Natural killer cell (primary cell): ENCODE results near the gene KDM4B. TPM values are rescaled to one million over a fixed set of nuclear protein-coding genes. Genes with fewer than 3 reads are reported as not detected.

Experiments used
- ATAC-seq, 3 donors: fragments of 150-1000 bp in 2 of 3; fragments of 200-7000 bp in 1 of 3; cut with Tn5 transposase; 1 replicate in 1 of 3; 2 replicates in 2 of 3; pipeline ENCODE4 v1.10.0; 2021; ENCODE audit warnings: mild to moderate bottlenecking in 2 of 3, moderate library complexity in 2 of 3
- DNase-seq, 2 donors: peaks; one replicate each; pipeline versions ENCODE4 v3.0.0 to v3.0.0-alpha.2; 2013 to 2021; ENCODE audit warnings: mixed read lengths in 1 of 2
- H3K27ac ChIP-seq: one replicate; pipeline ENCODE4 v1.5.1; 2013; ENCODE audit warnings: mild to moderate bottlenecking, low read length
- H3K27me3 ChIP-seq: one replicate; pipeline ENCODE4 v1.6.1; 2013; ENCODE audit warnings: low read length; ENCODE audit not compliant: control insufficient read depth, insufficient read depth
- H3K36me3 ChIP-seq: one replicate; pipeline ENCODE4 v1.6.1; 2013; ENCODE audit warnings: low read length; ENCODE audit not compliant: control insufficient read depth, insufficient read depth
- H3K4me1 ChIP-seq: one replicate; pipeline ENCODE4 v1.6.1; 2013; ENCODE audit warnings: low read length; ENCODE audit not compliant: control insufficient read depth, insufficient read depth
- H3K4me3 ChIP-seq: one replicate; pipeline ENCODE4 v1.5.1; 2013; ENCODE audit warnings: low read length
- H3K9me3 ChIP-seq: one replicate; pipeline ENCODE4 v1.6.1; 2013; ENCODE audit warnings: low read length; ENCODE audit not compliant: control insufficient read depth, insufficient read depth
- H3K27ac Mint-ChIP-seq, 2 donors: one replicate each; pipeline ENCODE4 v1.8.0; 2022; ENCODE audit warnings: mild to moderate bottlenecking in 2 of 2, mixed read lengths in 2 of 2, moderate library complexity in 1 of 2
- H3K27me3 Mint-ChIP-seq, 2 donors: one replicate each; pipeline ENCODE4 v1.8.0; 2022; ENCODE audit warnings: low read depth in 2 of 2, mixed read lengths in 2 of 2
- H3K36me3 Mint-ChIP-seq: one replicate; pipeline ENCODE4 v1.8.0; 2022; ENCODE audit warnings: mixed read lengths
- H3K4me1 Mint-ChIP-seq, 2 donors: one replicate each; pipeline ENCODE4 v1.8.0; 2022; ENCODE audit warnings: mixed read lengths in 2 of 2
- H3K4me3 Mint-ChIP-seq: one replicate; pipeline ENCODE4 v1.8.0; 2022; ENCODE audit warnings: mild to moderate bottlenecking, moderate library complexity, mixed read lengths
- H3K9me3 Mint-ChIP-seq, 2 donors: one replicate each; pipeline ENCODE4 v1.8.0; 2022; ENCODE audit warnings: mixed read lengths in 2 of 2
- CTCF ChIP-seq: fragments of 200-600 bp; IDR thresholded peaks from one replicate; pipeline ENCODE4 v1.8.0; 2022; ENCODE audit warnings: antibody characterized with exemption
- WGBS: methylation state at CpG from one replicate; pipeline ENCODE4 v1.1.7; 2013; ENCODE audit warnings: missing lambda C conversion rate; ENCODE audit not compliant: insufficient coverage; 5-methylcytosine and 5-hydroxymethylcytosine counted together
- intact Hi-C: fragments of 100-400 bp; cut with micrococcal nuclease; formaldehyde crosslinking; loops from one replicate; pipeline ENCODE4 v1.14.2; 2022
- total RNA-seq, 4 donors: library from RNA; stranded (reverse); fragments of 120-200 nt in 1 of 4; gene quantifications; one replicate each; pipeline versions ENCODE4 v1.2.3 to v1.2.4, GENCODE V29; 2013 to 2022

KDM4B gene
- total RNA-seq, 3 donors from 2014 or later (not counting 1 experiment from before 2014, with no cell fraction given) = 68.0 to 73.5 (median 68.1) TPM

DNA sequence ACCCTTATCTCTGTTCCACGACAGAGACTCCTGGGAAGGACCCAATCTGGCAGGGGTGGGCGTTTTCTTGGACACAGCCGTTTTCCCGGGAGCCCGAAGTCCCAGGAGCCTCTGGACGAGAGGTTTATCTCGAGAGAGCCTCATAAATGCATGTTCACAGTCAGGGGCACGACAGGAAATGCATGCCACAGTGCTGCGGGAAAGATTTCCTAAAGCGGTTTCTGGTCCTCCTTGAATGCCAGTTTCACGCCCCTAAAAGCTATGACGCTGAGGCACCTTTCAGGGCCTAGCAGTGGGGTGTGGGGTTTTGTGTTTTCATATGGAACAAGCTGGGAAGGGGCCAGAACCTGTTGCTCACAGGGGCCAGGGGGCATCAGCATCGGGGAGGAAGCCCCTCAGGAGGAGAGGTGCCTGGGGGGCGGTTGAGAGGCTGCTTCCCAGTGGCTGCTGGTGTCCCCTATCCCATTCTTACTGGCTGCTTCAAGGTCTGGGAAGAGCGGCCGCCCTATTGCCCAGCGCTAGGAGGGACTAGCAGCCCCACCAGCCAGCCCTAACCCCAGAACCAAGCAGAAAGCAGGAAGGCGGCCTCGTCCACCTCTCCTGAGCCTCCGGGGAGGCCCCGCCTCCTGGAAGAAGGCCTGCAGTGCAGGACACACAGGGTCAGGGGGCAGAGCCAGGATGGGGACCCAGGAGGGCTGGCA, 157.0 kb downstream of the KDM4B start:
- DNase-seq (peak in 1 of 2 donors; percentile 43), ATAC-seq (no peak)
- Mint-ChIP-seq H3K4me1 (peaks cover 24 to 37% of the 10 kb centered on the region in 2 donors), H3K4me3 (no peak overlapping the region), H3K27ac (peak overlapping the region in 1 of 2 donors; percentile 58), H3K36me3 (peaks cover 5% of the 10 kb centered on the region), H3K27me3 (no peaks in the 10 kb centered on the region), H3K9me3 (no peaks in the 10 kb centered on the region)
- H3K4me1 ChIP-seq = peaks cover 71% of the 10 kb centered on the region
- H3K27ac ChIP-seq = peak overlapping the region; percentile 89
- 49% methylated on average over 21 of the region's 21 CpGs for WGBS
- no peaks in the 10 kb centered on the region for H3K9me3 ChIP-seq
- TF ChIP-seq CTCF = no peak
- no peaks in the 10 kb centered on the region for H3K27me3 ChIP-seq
- intact Hi-C loops = no loop called here
- H3K4me3 ChIP-seq = no peak overlapping the region
- H3K36me3 ChIP-seq = no peaks in the 10 kb centered on the region

- peak overlapping the region; percentile 89 for H3K27ac ChIP-seq
Measured at GRCh38 chr19:5126498-5127223, 157.7 kb downstream of the KDM4B start.

GRCh38 chr19:5127717-5128116, 158.8 kb downstream of the KDM4B start:
- ATAC-seq (no peak), DNase-seq (no peak)
- no peak overlapping the region for H3K27ac Mint-ChIP-seq
- peaks cover 21 to 33% of the 10 kb centered on the region in 2 donors for H3K4me1 Mint-ChIP-seq
- H3K4me3 Mint-ChIP-seq = no peak overlapping the region
- Histone ChIP-seq H3K27me3 (no peaks in the 10 kb centered on the region), H3K27ac (peak overlapping the region; percentile 89), H3K4me3 (peak overlapping the region; percentile 10), H3K4me1 (peaks cover 74% of the 10 kb centered on the region), H3K9me3 (no peaks in the 10 kb centered on the region), H3K36me3 (peaks cover 6% of the 10 kb centered on the region)
- H3K9me3 Mint-ChIP-seq = no peaks in the 10 kb centered on the region
- intact Hi-C loops = no loop called here
- WGBS = 46% methylated on average over 12 of the region's 12 CpGs
- H3K36me3 Mint-ChIP-seq = no peaks in the 10 kb centered on the region
- peaks cover 0 to 2% of the 10 kb centered on the region in 2 donors for H3K27me3 Mint-ChIP-seq
- no peak for TF ChIP-seq CTCF

More at GRCh38 chr19:5126498-5127223, 157.7 kb downstream of the KDM4B start:
- H3K4me3 ChIP-seq = no peak overlapping the region
- Mint-ChIP-seq H3K9me3 (no peaks in the 10 kb centered on the region), H3K4me1 (peaks cover 23 to 36% of the 10 kb centered on the region in 2 donors), H3K36me3 (peaks cover 5% of the 10 kb centered on the region), H3K4me3 (no peak overlapping the region), H3K27ac (peak overlapping the region in 1 of 2 donors; percentile 58), H3K27me3 (peaks cover 0 to 1% of the 10 kb centered on the region in 2 donors)
- H3K36me3 ChIP-seq = no peaks in the 10 kb centered on the region
- H3K9me3 ChIP-seq = no peaks in the 10 kb centered on the region
- H3K27me3 ChIP-seq = no peaks in the 10 kb centered on the region
- WGBS = 69% methylated on average over 26 of the region's 26 CpGs
- H3K4me1 ChIP-seq = peaks cover 70% of the 10 kb centered on the region
- TF ChIP-seq CTCF = no peak
- ATAC-seq = peak in 2 of 3 donors; percentile 62 to 64
- DNase-seq = peak; percentile 37 to 42
- intact Hi-C loops = no loop called here
